Measurements from ENCODE around the gene MASP1. TPM values are rescaled to one million over a fixed set of nuclear protein-coding genes. Genes with fewer than 3 reads are reported as not detected.

Gene MASP1
- total RNA-seq, 1 donor from 2014 or later, result not detected

DNA sequence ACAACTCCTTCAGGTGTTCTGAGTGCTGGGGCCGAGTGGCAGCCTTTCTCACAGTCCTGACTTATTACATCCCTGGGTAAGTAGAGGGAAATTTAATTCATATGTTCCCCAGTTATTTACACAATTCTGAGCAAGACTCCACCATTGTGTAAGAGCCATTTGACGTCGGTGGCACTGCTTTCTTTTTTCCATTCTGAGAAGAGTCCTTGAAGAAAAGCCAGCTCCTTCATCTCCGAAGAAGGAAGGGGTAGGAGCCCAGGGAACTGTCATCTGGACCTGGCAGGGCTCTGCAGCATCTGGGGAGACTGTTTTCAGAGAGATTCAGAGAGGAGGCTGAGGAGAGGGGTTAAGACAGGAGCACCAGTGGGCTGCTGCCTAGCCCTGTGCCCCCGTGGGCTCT lies 22.6 kb upstream of the MASP1 start:
- Mint-ChIP-seq H3K36me3 (ENCODE audit: low read depth) (no peaks in the 10 kb centered on the region), H3K27me3 (peaks cover 44% of the 10 kb centered on the region), H3K4me3 (no peak overlapping the region), H3K9me3 (no peaks in the 10 kb centered on the region), H3K4me1 (peaks cover 5% of the 10 kb centered on the region), H3K27ac (no peak overlapping the region)
- DNase-seq, result no peak
- intact Hi-C loops (cut with micrococcal nuclease), result no loop called here

DNA sequence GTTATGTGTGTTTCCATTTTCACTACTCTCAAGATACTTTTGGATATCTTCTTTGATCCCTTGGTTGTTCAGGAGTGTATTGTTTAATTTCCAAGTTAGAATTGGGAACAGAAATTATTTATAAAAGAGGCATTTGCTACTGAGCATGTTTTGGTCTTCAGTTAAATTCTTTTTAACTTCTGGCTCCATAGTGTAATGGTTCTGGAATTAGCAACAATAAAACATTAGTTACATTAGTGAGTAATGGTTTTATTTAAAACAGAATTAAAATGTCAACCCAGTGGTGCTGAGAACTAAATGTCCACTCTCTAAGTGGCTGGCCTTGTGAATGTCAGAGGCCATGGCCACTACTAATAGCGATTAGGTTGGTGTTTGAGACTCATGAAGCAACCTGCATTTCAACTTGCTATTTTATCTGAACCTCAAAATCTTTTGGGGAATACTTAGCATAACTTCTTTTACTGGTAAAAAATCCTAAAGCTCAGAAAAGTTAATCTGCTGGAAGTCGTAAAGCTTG lies 19.5 kb upstream of the MASP1 start:
- Mint-ChIP-seq H3K36me3 (ENCODE audit: low read depth) (no peaks in the 10 kb centered on the region), H3K4me3 (no peak overlapping the region), H3K27ac (no peak overlapping the region), H3K9me3 (no peaks in the 10 kb centered on the region), H3K27me3 (peaks cover 35% of the 10 kb centered on the region), H3K4me1 (no peaks in the 10 kb centered on the region)
- no peak for DNase-seq
- intact Hi-C loops (cut with micrococcal nuclease), result no loop called here

- no peaks in the 10 kb centered on the region for H3K9me3 Mint-ChIP-seq
- no peak overlapping the region for H3K27ac Mint-ChIP-seq
- no peak for DNase-seq
- H3K36me3 Mint-ChIP-seq (ENCODE audit: low read depth), result no peaks in the 10 kb centered on the region
- H3K4me1 Mint-ChIP-seq, result no peaks in the 10 kb centered on the region
- peaks cover 34% of the 10 kb centered on the region for H3K27me3 Mint-ChIP-seq
- no peak overlapping the region for H3K4me3 Mint-ChIP-seq
- intact Hi-C loops (cut with micrococcal nuclease), result no loop called here
Observed at GRCh38 chr3:187310226-187310625, 18.7 kb upstream of the MASP1 start.

DNA sequence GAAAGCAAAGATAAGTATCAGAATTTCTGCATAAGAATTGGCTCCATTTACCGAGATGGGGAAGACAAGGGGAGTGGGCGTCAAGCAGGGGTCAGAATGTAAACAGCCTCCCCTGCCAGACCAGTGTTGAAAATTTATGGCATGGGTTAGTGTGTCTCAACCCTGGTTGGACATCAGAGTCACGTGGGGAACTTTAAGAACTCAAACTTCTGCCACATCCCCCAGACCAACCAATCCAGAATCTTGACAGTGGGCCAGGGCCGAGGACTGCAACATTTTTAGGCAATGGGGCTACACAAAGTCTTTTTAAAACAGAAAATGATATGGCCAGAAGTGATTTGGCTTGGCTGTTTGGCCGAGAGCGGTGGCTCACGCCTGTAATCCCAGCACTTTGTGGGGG lies 14.3 kb upstream of the MASP1 start:
- no peaks in the 10 kb centered on the region for H3K4me1 Mint-ChIP-seq
- peaks cover 34% of the 10 kb centered on the region for H3K27me3 Mint-ChIP-seq
- H3K4me3 Mint-ChIP-seq, result no peak overlapping the region
- no peak for DNase-seq
- peaks cover 3% of the 10 kb centered on the region for H3K9me3 Mint-ChIP-seq
- H3K36me3 Mint-ChIP-seq (ENCODE audit: low read depth), result no peaks in the 10 kb centered on the region
- intact Hi-C loops (cut with micrococcal nuclease), result no loop called here
- H3K27ac Mint-ChIP-seq, result no peak overlapping the region

DNA sequence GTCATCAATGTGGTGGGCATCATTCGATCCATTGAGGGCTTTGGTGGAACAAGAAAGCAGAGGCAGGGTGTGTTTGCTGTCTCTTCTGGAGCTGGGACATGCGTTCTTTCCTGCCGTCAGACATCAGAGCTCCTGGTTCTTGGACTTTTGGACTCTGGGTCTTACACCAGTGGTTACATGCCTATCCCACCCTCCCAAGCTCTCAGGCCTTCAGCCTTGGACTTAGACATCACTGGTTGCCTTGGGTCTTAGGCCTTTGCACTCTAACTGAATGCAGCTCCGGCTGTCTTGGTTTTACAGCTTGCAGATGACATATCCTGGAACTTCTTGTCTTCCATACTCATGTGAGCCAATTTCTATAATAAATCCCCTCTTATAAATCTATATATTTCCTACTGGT lies 8.1 kb upstream of the MASP1 start:
- DNase-seq, result no peak
- Mint-ChIP-seq H3K9me3 (peaks cover 3% of the 10 kb centered on the region), H3K27me3 (peaks cover 16% of the 10 kb centered on the region), H3K4me1 (no peaks in the 10 kb centered on the region), H3K36me3 (ENCODE audit: low read depth) (no peaks in the 10 kb centered on the region), H3K4me3 (no peak overlapping the region), H3K27ac (no peak overlapping the region)
- intact Hi-C loops (cut with micrococcal nuclease), result no loop called here

DNA sequence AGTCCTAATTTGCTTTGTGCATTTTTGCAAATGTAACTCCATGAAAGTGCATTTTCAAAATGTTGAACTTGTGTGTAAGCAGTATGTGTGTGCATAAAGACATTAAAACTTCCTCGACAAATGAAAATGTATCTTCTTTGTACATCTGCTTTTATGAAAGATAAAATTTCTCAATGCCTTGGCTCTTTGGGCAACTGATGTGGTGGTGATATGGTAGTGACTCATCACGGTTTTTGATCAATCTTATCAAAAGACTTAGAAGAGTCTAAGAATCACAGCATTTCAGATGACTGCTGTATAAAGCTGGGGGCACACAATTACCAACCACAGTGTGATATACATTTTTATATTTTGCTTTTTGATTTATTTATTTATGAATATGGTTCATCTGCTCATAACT lies 5.4 kb upstream of the MASP1 start:
- H3K27me3 Mint-ChIP-seq, result peaks cover 20% of the 10 kb centered on the region
- no peak overlapping the region for H3K27ac Mint-ChIP-seq
- H3K4me3 Mint-ChIP-seq, result no peak overlapping the region
- DNase-seq, result no peak
- intact Hi-C loops (cut with micrococcal nuclease), result no loop called here
- no peaks in the 10 kb centered on the region for H3K36me3 Mint-ChIP-seq (ENCODE audit: low read depth)
- H3K9me3 Mint-ChIP-seq, result peaks cover 3% of the 10 kb centered on the region
- no peaks in the 10 kb centered on the region for H3K4me1 Mint-ChIP-seq

- Mint-ChIP-seq H3K36me3 (ENCODE audit: low read depth) (no peaks in the 10 kb centered on the region), H3K9me3 (no peaks in the 10 kb centered on the region), H3K4me1 (no peaks in the 10 kb centered on the region), H3K27ac (no peak overlapping the region), H3K4me3 (no peak overlapping the region), H3K27me3 (peaks cover 23% of the 10 kb centered on the region)
- no peak for DNase-seq
- intact Hi-C loops (cut with micrococcal nuclease), result no loop called here
Observed at GRCh38 chr3:187296058-187296457, 4.5 kb upstream of the MASP1 start.

DNA sequence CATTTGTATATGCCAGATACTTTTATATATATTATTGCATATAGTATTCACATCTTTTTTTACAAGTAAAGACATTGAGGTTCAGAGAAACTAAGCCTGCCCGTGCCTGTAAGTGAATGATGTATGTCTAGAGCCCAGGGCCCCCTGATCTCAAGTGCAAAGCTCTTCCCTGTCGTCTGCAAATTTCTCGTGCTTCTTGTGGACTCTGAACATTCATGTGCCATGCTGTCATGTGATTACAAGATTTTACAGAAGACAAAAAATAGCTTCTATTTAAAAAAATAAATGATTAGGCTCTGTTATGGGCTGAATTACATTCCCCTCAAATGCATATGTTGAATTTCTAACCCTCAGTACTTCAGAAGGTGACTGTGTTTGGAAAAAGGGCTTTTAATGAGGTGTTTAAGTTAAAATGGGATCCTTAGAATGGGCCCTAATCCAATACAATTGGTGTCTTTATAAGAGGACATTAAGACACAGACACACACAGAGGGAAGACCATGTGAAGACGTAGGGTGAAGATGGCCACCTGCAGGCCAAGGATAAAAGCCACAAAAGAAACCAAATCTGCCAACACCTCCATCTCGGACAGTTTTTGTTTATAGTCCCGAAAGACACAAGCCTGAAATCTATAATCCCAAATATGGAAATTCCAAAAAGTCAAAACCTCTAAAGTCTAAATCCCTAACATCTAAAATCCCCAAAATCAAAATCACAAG lies 3.9 kb upstream of the MASP1 start:
- Mint-ChIP-seq H3K9me3 (no peaks in the 10 kb centered on the region), H3K27ac (no peak overlapping the region), H3K27me3 (peaks cover 29% of the 10 kb centered on the region), H3K36me3 (ENCODE audit: low read depth) (no peaks in the 10 kb centered on the region), H3K4me3 (no peak overlapping the region), H3K4me1 (no peaks in the 10 kb centered on the region)
- DNase-seq, result no peak
- intact Hi-C loops (cut with micrococcal nuclease), result no loop called here

DNA sequence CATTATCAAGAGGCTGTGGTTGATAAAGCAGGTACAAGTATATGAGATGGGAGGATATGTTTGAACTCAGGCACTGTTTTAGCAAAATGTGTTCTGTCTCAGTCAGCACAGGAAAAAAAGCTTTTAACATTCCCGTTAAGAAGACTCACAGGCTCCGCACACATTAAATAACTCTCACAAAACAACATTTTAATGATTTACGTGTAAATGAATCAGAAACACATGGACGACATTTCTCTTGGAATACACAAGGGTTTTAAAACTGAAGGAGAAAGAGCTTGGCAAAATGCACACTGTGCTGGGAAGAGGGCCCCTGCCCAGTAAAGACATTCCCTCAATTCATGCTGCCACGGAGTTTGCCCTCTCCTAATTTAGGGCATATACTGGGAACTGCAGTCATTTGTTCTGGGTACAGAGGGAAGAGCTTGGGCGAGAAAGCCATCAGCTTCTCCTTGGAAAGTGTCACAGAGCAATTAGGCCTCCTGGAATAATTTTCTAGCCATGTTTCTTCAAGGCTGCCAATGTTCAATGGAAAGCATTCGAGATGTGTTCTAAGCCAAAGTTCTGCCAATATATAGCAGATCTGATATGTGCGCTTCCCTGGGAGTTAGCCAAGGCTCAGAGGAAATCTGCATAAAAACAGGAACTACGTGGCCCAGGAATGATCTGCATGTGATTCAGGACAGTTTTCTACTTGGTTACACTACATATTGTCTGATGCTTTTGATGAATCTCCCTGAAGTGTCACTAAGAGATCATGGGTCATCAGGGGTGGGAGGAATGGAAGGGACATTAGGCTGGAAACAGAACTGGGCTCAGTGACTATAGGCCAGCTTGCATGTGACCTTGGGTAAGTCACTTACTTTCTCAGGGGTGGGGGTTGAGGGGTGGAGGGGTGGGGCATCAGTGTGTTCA lies 2.2 kb upstream of the MASP1 start:
- H3K4me3 Mint-ChIP-seq, result no peak overlapping the region
- H3K9me3 Mint-ChIP-seq, result no peaks in the 10 kb centered on the region
- peaks cover 37% of the 10 kb centered on the region for H3K27me3 Mint-ChIP-seq
- no peaks in the 10 kb centered on the region for H3K4me1 Mint-ChIP-seq
- intact Hi-C loops (cut with micrococcal nuclease), result no loop called here
- H3K27ac Mint-ChIP-seq, result no peak overlapping the region
- no peaks in the 10 kb centered on the region for H3K36me3 Mint-ChIP-seq (ENCODE audit: low read depth)
- no peak for DNase-seq

DNA sequence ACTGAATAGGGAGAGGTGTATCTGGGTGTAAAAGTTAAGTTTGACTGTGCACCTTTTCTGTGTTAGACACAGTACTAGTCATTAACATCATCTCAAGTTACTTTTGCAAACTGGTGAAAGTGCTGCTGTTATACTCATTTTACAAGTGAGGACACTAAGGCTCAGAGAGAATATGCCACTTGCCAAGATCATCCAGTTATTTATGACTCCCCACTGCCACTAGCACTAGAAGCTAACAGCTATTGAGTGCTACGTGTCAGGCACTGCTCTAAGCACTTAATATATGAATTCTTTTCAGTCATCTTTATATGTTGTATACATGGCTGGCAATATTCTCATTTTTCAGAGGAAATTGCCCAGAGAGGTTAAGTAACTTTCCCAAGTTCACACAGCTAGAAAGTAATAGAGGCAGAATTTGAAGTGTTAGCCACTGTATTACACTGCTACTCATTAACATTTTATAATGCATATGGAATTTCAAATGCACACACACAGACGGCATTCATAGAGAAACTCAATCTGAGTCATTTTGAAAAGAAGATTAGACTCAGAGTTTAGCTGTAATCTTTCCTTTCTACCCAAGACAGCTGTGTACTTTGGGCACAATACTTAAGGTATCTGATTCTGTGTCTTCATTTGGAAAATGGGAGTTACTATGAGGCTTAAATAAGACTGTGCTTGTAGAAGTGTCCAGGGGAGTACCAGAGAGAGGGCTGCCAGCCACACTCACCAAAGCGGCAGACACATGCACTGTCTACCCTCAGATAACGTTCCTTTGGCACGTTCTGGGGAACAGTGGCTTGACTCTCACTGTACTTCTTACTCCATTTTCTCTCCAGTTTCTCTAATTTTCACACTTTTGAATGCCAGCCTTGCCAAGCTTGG lies 1.3 kb upstream of the MASP1 start:
- no peak for DNase-seq
- Mint-ChIP-seq H3K27me3 (peaks cover 37% of the 10 kb centered on the region), H3K36me3 (ENCODE audit: low read depth) (no peaks in the 10 kb centered on the region), H3K9me3 (no peaks in the 10 kb centered on the region), H3K4me3 (no peak overlapping the region), H3K27ac (no peak overlapping the region), H3K4me1 (no peaks in the 10 kb centered on the region)
- intact Hi-C loops (cut with micrococcal nuclease), result no loop called here

DNA sequence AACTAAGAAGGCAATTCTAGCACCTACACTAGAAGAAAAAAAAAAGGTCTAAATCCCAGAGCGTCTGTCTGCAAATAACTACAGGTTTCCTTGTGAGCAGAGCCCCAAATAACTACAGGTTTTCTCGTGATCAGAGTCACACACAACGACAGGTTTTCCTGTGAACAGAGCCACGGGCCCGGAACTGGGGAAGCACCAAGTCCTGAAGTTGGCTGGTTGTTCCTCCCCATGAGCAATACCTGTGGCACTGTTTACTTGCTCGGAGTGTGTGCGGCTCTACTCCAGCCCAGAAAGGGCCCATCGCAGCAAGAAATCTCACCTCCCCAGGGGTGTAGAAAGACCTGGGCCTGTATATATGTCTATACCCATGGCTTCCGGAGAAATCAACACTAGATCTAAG lies 644 bp upstream of the MASP1 start:
- peaks cover 39% of the 10 kb centered on the region for H3K27me3 Mint-ChIP-seq
- H3K4me3 Mint-ChIP-seq, result no peak overlapping the region
- intact Hi-C loops (cut with micrococcal nuclease), result no loop called here
- no peaks in the 10 kb centered on the region for H3K4me1 Mint-ChIP-seq
- H3K36me3 Mint-ChIP-seq (ENCODE audit: low read depth), result no peaks in the 10 kb centered on the region
- no peaks in the 10 kb centered on the region for H3K9me3 Mint-ChIP-seq
- no peak for DNase-seq
- H3K27ac Mint-ChIP-seq, result no peak overlapping the region

- H3K4me1 Mint-ChIP-seq, result no peaks in the 10 kb centered on the region
- H3K9me3 Mint-ChIP-seq, result no peaks in the 10 kb centered on the region
- H3K36me3 Mint-ChIP-seq (ENCODE audit: low read depth), result no peaks in the 10 kb centered on the region
- no peak for DNase-seq
- intact Hi-C loops (cut with micrococcal nuclease), result no loop called here
- H3K4me3 Mint-ChIP-seq, result no peak overlapping the region
- H3K27me3 Mint-ChIP-seq, result peaks cover 40% of the 10 kb centered on the region
- H3K27ac Mint-ChIP-seq, result no peak overlapping the region
Observed at GRCh38 chr3:187291001-187291511, 481 bp downstream of the MASP1 start.

- Mint-ChIP-seq H3K9me3 (no peaks in the 10 kb centered on the region), H3K4me1 (no peaks in the 10 kb centered on the region), H3K27me3 (peaks cover 40% of the 10 kb centered on the region), H3K27ac (no peak overlapping the region), H3K36me3 (ENCODE audit: low read depth) (no peaks in the 10 kb centered on the region), H3K4me3 (no peak overlapping the region)
- intact Hi-C loops (cut with micrococcal nuclease), result no loop called here
- no peak for DNase-seq
Observed at GRCh38 chr3:187290503-187290902, 1.0 kb downstream of the MASP1 start.
